HCT116 (cell line): Measurements from ENCODE around the gene GXYLT2. TPM values are rescaled to one million over a fixed set of nuclear protein-coding genes. Genes with fewer than 3 reads are reported as not detected.
A peak's percentile ranks its signal among the peaks of the same experiment; 100 is the strongest.

Experiments used
- ATAC-seq: fragments of 200-7000 bp; cut with Tn5 transposase; 2 replicates; pipeline ENCODE4 v1.9.1; 2020; ENCODE audit warnings: mild to moderate bottlenecking, moderate library complexity
- BruUV-seq: library from RNA; stranded (reverse); fragments of 400-500 nt; replicated peaks from 2 replicates; lab custom pipeline; 2021; lab: Mats Ljungman, UMichigan
- CTCF ChIA-PET: fragments of 300-600 bp; sonication (Branson Sonifier 250); formaldehyde crosslinking; loops from one replicate; lab custom pipeline; 2021; ENCODE audit warnings: antibody characterized with exemption; lab: Charles Lee
- POLR2A ChIA-PET: fragments of 300-600, 350-600 bp; sonication (Branson Sonifier 250); formaldehyde crosslinking; loops from one replicate; lab custom pipeline; 2021; ENCODE audit warnings: antibody characterized with exemption; lab: Charles Lee
- RAD21 ChIA-PET, 2 experiments: fragments of 300-600 bp; sonication (Branson Sonifier 250); formaldehyde crosslinking; loops; one replicate each; lab custom pipeline; 2023; ENCODE audit warnings: low total read pairs in 2 of 2; ENCODE audit not compliant: uncharacterized antibody in 2 of 2, unreplicated experiment in 2 of 2, low non-redundant PET in 1 of 2; lab: Charles Lee
- DNase-seq: peaks from one replicate; pipeline ENCODE4 v3.0.0-alpha.2; 2010; ENCODE audit warnings: low read depth, low spot score
- H2AFZ ChIP-seq: fragments of 200-600 bp; shearing (Covaris generic), sonication (generic); 2 replicates; pipeline ENCODE4 v1.6.1; 2017; ENCODE audit warnings: low read depth, mixed run types, mixed read lengths, antibody characterized with exemption, low read length; ENCODE audit not compliant: poor library complexity, severe bottlenecking
- H3K27ac ChIP-seq: 2 replicates; pipeline ENCODE4 v1.5.1; 2012; ENCODE audit warnings: low read depth, low read length
- H3K27me3 ChIP-seq: fragments of 200-600 bp; sonication (generic); 2 replicates; pipeline ENCODE4 v1.6.1; 2016; ENCODE audit warnings: mixed run types, low read length, mixed read lengths; ENCODE audit not compliant: insufficient read depth
- H3K36me3 ChIP-seq, 2 experiments: fragments of 200-500 bp in 1 of 2; fragments of 200-600 bp in 1 of 2; sonication (Bioruptor generic) in 1 of 2; sonication (generic) in 1 of 2; 2 replicates each; pipeline versions ENCODE4 v1.5.1 to v1.6.1; 2014 to 2016; ENCODE audit warnings: low read length in 2 of 2, inconsistent platforms in 1 of 2, mixed read lengths in 1 of 2, mixed run types in 1 of 2; ENCODE audit not compliant: insufficient read depth in 2 of 2, control insufficient read depth in 1 of 2
- H3K4me1 ChIP-seq, 2 experiments: fragments of 200-600 bp in 1 of 2; sonication (generic) in 1 of 2; 2 replicates each; pipeline versions ENCODE4 v1.5.1 to v1.6.1; 2012 to 2017; ENCODE audit warnings: low read length in 2 of 2, inconsistent platforms in 1 of 2, mild to moderate bottlenecking in 1 of 2, mixed read lengths in 1 of 2, mixed run types in 1 of 2, moderate library complexity in 1 of 2; ENCODE audit not compliant: insufficient read depth in 2 of 2, control insufficient read depth in 1 of 2
- H3K4me2 ChIP-seq: fragments of 200-600 bp; sonication (generic); 2 replicates; pipeline ENCODE4 v1.6.1; 2017; ENCODE audit warnings: mixed run types, low read length, mixed read lengths
- H3K4me3 ChIP-seq, 2 experiments: fragments of 200-600 bp in 1 of 2; sonication (generic) in 1 of 2; replicated peaks in 1 of 2; 2 replicates each; pipeline ENCODE4 v1.5.1; 2011 to 2016; ENCODE audit warnings: low read length in 2 of 2, control low read depth in 1 of 2, low read depth in 1 of 2, mild to moderate bottlenecking in 1 of 2, mixed read lengths in 1 of 2, mixed run types in 1 of 2
- H3K79me2 ChIP-seq: fragments of 200-600 bp; sonication (generic); 2 replicates; pipeline ENCODE4 v1.6.1; 2017; ENCODE audit warnings: mild to moderate bottlenecking, mixed run types, low read length, moderate library complexity, mixed read lengths; ENCODE audit not compliant: insufficient read depth
- H3K9ac ChIP-seq: fragments of 200-600 bp; sonication (generic); 2 replicates; pipeline ENCODE4 v1.6.1; 2016; ENCODE audit warnings: low read length, mixed read lengths
- H3K9me2 ChIP-seq: fragments of 200-600 bp; sonication (generic), shearing (Covaris generic); 2 replicates; pipeline ENCODE4 v1.6.1; 2017; ENCODE audit warnings: mixed run types, mild to moderate bottlenecking, moderate library complexity; ENCODE audit not compliant: insufficient read depth
- H3K9me3 ChIP-seq, 2 experiments: fragments of 200-500 bp in 1 of 2; fragments of 200-600 bp in 1 of 2; sonication (Bioruptor generic) in 1 of 2; sonication (generic) in 1 of 2; 2 replicates each; pipeline ENCODE4 v1.6.1; 2014 to 2017; ENCODE audit warnings: low read length in 2 of 2, mixed read lengths in 2 of 2, inconsistent platforms in 1 of 2, low read depth in 1 of 2, mild to moderate bottlenecking in 1 of 2, mixed run types in 1 of 2, moderate library complexity in 1 of 2; ENCODE audit not compliant: control insufficient read depth in 1 of 2, insufficient read depth in 1 of 2
- H4K20me1 ChIP-seq: fragments of 200-600 bp; sonication (generic), shearing (Covaris generic); 2 replicates; pipeline ENCODE4 v1.6.1; 2017; ENCODE audit warnings: mixed run types, mild to moderate bottlenecking, moderate library complexity; ENCODE audit not compliant: insufficient read depth
- ATF3 ChIP-seq: IDR thresholded peaks from 2 replicates; pipeline ENCODE4 v1.6.1; 2012
- CBX3 ChIP-seq: IDR thresholded peaks from 2 replicates; pipeline ENCODE4 v1.6.1; 2012; ENCODE audit warnings: low read depth
- CEBPB ChIP-seq: IDR thresholded peaks from 2 replicates; pipeline ENCODE4 v1.6.1; 2012; ENCODE audit warnings: low read depth
- CTCF ChIP-seq, 3 experiments: fragments of 200-600 bp in 1 of 3; sonication (generic) in 1 of 3; IDR thresholded peaks in 2 of 3; conservative IDR thresholded peaks in 1 of 3; 2 replicates each; pipeline ENCODE4 v1.5.1; 2012 to 2017; ENCODE audit warnings: low read depth in 2 of 3, low read length in 2 of 3, antibody characterized with exemption in 1 of 3, borderline replicate concordance in 1 of 3, control low read depth in 1 of 3, mild to moderate bottlenecking in 1 of 3, mixed read lengths in 1 of 3, mixed run types in 1 of 3, moderate library complexity in 1 of 3; ENCODE audit not compliant: insufficient read depth in 1 of 3
- EGR1 ChIP-seq: IDR thresholded peaks from 2 replicates; pipeline ENCODE4 v1.6.1; 2012; ENCODE audit warnings: low read depth
- ELF1 ChIP-seq: IDR thresholded peaks from 2 replicates; pipeline ENCODE4 v1.6.1; 2012; ENCODE audit warnings: low read depth, borderline replicate concordance
- FOSL1 ChIP-seq: IDR thresholded peaks from 2 replicates; pipeline ENCODE4 v1.6.1; 2012; ENCODE audit warnings: low read depth
- JUND ChIP-seq: IDR thresholded peaks from 2 replicates; pipeline ENCODE4 v1.6.1; 2012
- MAX ChIP-seq: IDR thresholded peaks from 2 replicates; pipeline ENCODE4 v1.6.1; 2012
- POLR2A ChIP-seq: IDR thresholded peaks from 2 replicates; pipeline ENCODE4 v1.7.0; 2011; ENCODE audit warnings: borderline replicate concordance; ENCODE audit not compliant: insufficient read depth, insufficient read length; ENCODE audit errors: extremely low read depth
- POLR2AphosphoS5 ChIP-seq: IDR thresholded peaks from 2 replicates; pipeline ENCODE4 v1.6.1; 2011; ENCODE audit warnings: mild to moderate bottlenecking, low read depth, low read length, moderate library complexity
- RAD21 ChIP-seq: IDR thresholded peaks from 2 replicates; pipeline ENCODE4 v1.6.1; 2012; ENCODE audit warnings: low read depth, mild to moderate bottlenecking
- SIN3A ChIP-seq: IDR thresholded peaks from 2 replicates; pipeline ENCODE4 v1.6.1; 2012; ENCODE audit warnings: low read depth
- SP1 ChIP-seq: IDR thresholded peaks from 2 replicates; pipeline ENCODE4 v1.6.1; 2012; ENCODE audit warnings: low read depth
- SRF ChIP-seq: IDR thresholded peaks from 2 replicates; pipeline ENCODE4 v1.6.1; 2012; ENCODE audit warnings: low read depth
- ZFX ChIP-seq: fragments of 450-650 bp; IDR thresholded peaks from 2 replicates; pipeline ENCODE4 v1.6.1; 2017
- ZNF274 ChIP-seq: fragments of 200-500 bp; sonication (Bioruptor generic); IDR thresholded peaks from 2 replicates; pipeline ENCODE4 v1.6.1; 2014; ENCODE audit warnings: mild to moderate bottlenecking, low read depth, low read length, inconsistent platforms
- intact Hi-C: fragments of 100-400 bp; cut with micrococcal nuclease; formaldehyde crosslinking; loops from 2 replicates; pipeline ENCODE4 v1.10.0; 2022
- total RNA-seq: library from RNA; stranded (reverse); gene quantifications from one replicate; pipeline ENCODE4 v1.2.1, GENCODE V29; 2021; ENCODE audit not compliant: unreplicated experiment
- TF ChIP-seq, protein P1 (sequence below): IDR thresholded peaks from 2 replicates; pipeline ENCODE4 v1.6.1; 2012; ENCODE audit warnings: low read depth

GXYLT2 gene
- total RNA-seq, 1 experiment from 2014 or later: 5.6 TPM

GRCh38 chr3:72890166-72890925 is 2.5 kb downstream of the GXYLT2 start:
- no peaks in the 10 kb centered on the region for H3K9me2 ChIP-seq
- no peaks in the 10 kb centered on the region for H3K36me3 ChIP-seq
- no peaks in the 10 kb centered on the region for H3K79me2 ChIP-seq
- H3K27ac ChIP-seq: no peak overlapping the region
- H3K27me3 ChIP-seq: no peaks in the 10 kb centered on the region
- H3K9me3 ChIP-seq: no peaks in the 10 kb centered on the region
- CTCF ChIA-PET: interaction anchor here (0.7 kb wide), 1 partner anchor 16 kb away, joined by 4 read pairs; no protein-coding TSS in a partner anchor
- TF ChIP-seq CTCF (IDR thresholded peaks at IDR 0.05 in 2 of 3, conservative IDR thresholded peaks at IDR 0.05 in 1 of 3; ENCODE audit: borderline replicate concordance in 1 of 3, insufficient read depth in 1 of 3, low read depth in 2 of 3, low read length in 2 of 3) (no peak), ZFX (no peak), ZNF274 (no peak), CEBPB (no peak), ELF1 (no peak), POLR2AphosphoS5 (no peak), FOSL1 (no peak), JUND (no peak), ATF3 (no peak), MAX (no peak), SRF (no peak), CBX3 (no peak), RAD21 (no peak), SIN3A (no peak), POLR2A (no peak), EGR1 (no peak), SP1 (no peak)
- TF ChIP-seq, protein P1, sequence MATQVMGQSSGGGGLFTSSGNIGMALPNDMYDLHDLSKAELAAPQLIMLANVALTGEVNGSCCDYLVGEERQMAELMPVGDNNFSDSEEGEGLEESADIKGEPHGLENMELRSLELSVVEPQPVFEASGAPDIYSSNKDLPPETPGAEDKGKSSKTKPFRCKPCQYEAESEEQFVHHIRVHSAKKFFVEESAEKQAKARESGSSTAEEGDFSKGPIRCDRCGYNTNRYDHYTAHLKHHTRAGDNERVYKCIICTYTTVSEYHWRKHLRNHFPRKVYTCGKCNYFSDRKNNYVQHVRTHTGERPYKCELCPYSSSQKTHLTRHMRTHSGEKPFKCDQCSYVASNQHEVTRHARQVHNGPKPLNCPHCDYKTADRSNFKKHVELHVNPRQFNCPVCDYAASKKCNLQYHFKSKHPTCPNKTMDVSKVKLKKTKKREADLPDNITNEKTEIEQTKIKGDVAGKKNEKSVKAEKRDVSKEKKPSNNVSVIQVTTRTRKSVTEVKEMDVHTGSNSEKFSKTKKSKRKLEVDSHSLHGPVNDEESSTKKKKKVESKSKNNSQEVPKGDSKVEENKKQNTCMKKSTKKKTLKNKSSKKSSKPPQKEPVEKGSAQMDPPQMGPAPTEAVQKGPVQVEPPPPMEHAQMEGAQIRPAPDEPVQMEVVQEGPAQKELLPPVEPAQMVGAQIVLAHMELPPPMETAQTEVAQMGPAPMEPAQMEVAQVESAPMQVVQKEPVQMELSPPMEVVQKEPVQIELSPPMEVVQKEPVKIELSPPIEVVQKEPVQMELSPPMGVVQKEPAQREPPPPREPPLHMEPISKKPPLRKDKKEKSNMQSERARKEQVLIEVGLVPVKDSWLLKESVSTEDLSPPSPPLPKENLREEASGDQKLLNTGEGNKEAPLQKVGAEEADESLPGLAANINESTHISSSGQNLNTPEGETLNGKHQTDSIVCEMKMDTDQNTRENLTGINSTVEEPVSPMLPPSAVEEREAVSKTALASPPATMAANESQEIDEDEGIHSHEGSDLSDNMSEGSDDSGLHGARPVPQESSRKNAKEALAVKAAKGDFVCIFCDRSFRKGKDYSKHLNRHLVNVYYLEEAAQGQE: no peak
- no peak overlapping the region for H3K9ac ChIP-seq
- H3K4me3 ChIP-seq: no peak overlapping the region
- intact Hi-C loops: no loop called here
- no TSS peak for BruUV-seq
- H4K20me1 ChIP-seq: no peaks in the 10 kb centered on the region
- H3K4me1 ChIP-seq: peaks cover 35 to 40% of the 10 kb centered on the region in 2 experiments
- DNase-seq (no peak), ATAC-seq (no peak)
- H2AFZ ChIP-seq: no peak overlapping the region
- RAD21 ChIA-PET: no interaction called here
- H3K4me2 ChIP-seq: peak overlapping the region; percentile 54
- POLR2A ChIA-PET: no interaction called here
